Fibroblast of lung (primary cell): ENCODE measurements around the gene STX8. TPM values are rescaled to one million over a fixed set of nuclear protein-coding genes. Genes with fewer than 3 reads are reported as not detected.
A peak's percentile ranks its signal among the peaks of the same experiment; 100 is the strongest.

Source experiments
- DNase-seq, 2 donors: peaks; one replicate each; pipeline versions ENCODE4 v3.0.0 to v3.0.0-alpha.2; 2010; ENCODE audit warnings: low read depth in 2 of 2
- H2AFZ ChIP-seq: 2 replicates; pipeline ENCODE4 v1.5.1; 2012; ENCODE audit warnings: low read length, control low read depth, inconsistent platforms
- H3K27ac ChIP-seq: 2 replicates; pipeline ENCODE4 v1.5.1; 2011; ENCODE audit warnings: low read length, control low read depth; ENCODE audit not compliant: insufficient read depth
- H3K27me3 ChIP-seq: 2 replicates; pipeline ENCODE4 v1.5.1; 2011; ENCODE audit warnings: mild to moderate bottlenecking, low read length; ENCODE audit not compliant: control insufficient read depth, insufficient read depth
- H3K36me3 ChIP-seq: 2 replicates; pipeline ENCODE4 v1.5.1; 2011; ENCODE audit warnings: low read length; ENCODE audit not compliant: control insufficient read depth, insufficient read depth
- H3K4me1 ChIP-seq: 2 replicates; pipeline ENCODE4 v1.5.1; 2011; ENCODE audit warnings: low read length; ENCODE audit not compliant: control insufficient read depth, insufficient read depth; ENCODE audit errors: extremely low read depth
- H3K4me2 ChIP-seq: 2 replicates; pipeline ENCODE4 v1.5.1; 2011; ENCODE audit warnings: low read length, control low read depth; ENCODE audit not compliant: insufficient read depth; ENCODE audit errors: extremely low read depth
- H3K4me3 ChIP-seq, 4 experiments: fragments of 200-600 bp in 1 of 4; sonication (generic) in 1 of 4; replicated peaks in 1 of 4; 2 replicates each; pipeline ENCODE4 v1.5.1; 2011 to 2016; ENCODE audit warnings: low read length in 4 of 4, low read depth in 3 of 4, mild to moderate bottlenecking in 3 of 4, control low read depth in 2 of 4, inconsistent platforms in 1 of 4, mixed read lengths in 1 of 4; ENCODE audit not compliant: insufficient read depth in 1 of 4; ENCODE audit errors: control extremely low read depth in 1 of 4
- H3K79me2 ChIP-seq: 2 replicates; pipeline ENCODE4 v1.5.1; 2012; ENCODE audit warnings: mild to moderate bottlenecking, low read length, inconsistent platforms; ENCODE audit not compliant: control insufficient read depth, insufficient read depth
- H3K9ac ChIP-seq: 2 replicates; pipeline ENCODE4 v1.5.1; 2011; ENCODE audit warnings: mild to moderate bottlenecking, low read length, control low read depth; ENCODE audit not compliant: insufficient read depth
- H3K9me3 ChIP-seq: 2 replicates; pipeline ENCODE4 v1.5.1; 2012; ENCODE audit warnings: low read depth, low read length; ENCODE audit not compliant: control insufficient read depth, insufficient read depth
- H4K20me1 ChIP-seq: 2 replicates; pipeline ENCODE4 v1.5.1; 2011; ENCODE audit warnings: low read length; ENCODE audit not compliant: control insufficient read depth, insufficient read depth; ENCODE audit errors: extremely low read depth
- CTCF ChIP-seq, 2 donors: IDR thresholded peaks in 1 of 2; conservative IDR thresholded peaks in 1 of 2; 1 replicate in 1 of 2; 2 replicates in 1 of 2; pipeline ENCODE4 v1.5.1; 2011 to 2012; ENCODE audit warnings: low read length in 2 of 2, control low read depth in 1 of 2, inconsistent platforms in 1 of 2, low read depth in 1 of 2, mild to moderate bottlenecking in 1 of 2
- EZH2 ChIP-seq: IDR thresholded peaks from 2 replicates; pipeline ENCODE4 v1.5.1; 2012; ENCODE audit warnings: low read length, control low read depth, mild to moderate bottlenecking; ENCODE audit errors: missing control alignments
- polyA plus RNA-seq, 2 donors: library from polyadenylated mRNA; depleted of rRNA in 1 of 2; stranded (reverse) in 1 of 2; unstranded in 1 of 2; fragments of >200 nt; gene quantifications; 2 replicates each; pipeline ENCODE4 v1.2.1, GENCODE V29; 2011 to 2012; ENCODE audit warnings: missing spikeins in 1 of 2
- total RNA-seq: library from RNA; depleted of rRNA; stranded (reverse); fragments of >200 nt; gene quantifications from 2 replicates; pipeline ENCODE4 v1.2.1, GENCODE V29; 2014

The STX8 gene
- total and polyA plus RNA-seq, 2 donors (not counting 1 experiment from before 2014, with no cell fraction given): 84.7 to 128 TPM

- Histone ChIP-seq H3K27ac (no peak overlapping the region), H3K4me2 (peak overlapping the region; percentile 1), H3K36me3 (no peaks in the 10 kb centered on the region)
Observed at GRCh38 chr17:9256751-9257629, 318.6 kb downstream of the STX8 start.

GRCh38 chr17:9256361-9256750 lies 319.3 kb downstream of the STX8 start:
- H3K4me2 ChIP-seq: no peak overlapping the region
- H3K9me3 ChIP-seq: no peaks in the 10 kb centered on the region
- no peaks in the 10 kb centered on the region for H4K20me1 ChIP-seq
- no peak overlapping the region for H3K9ac ChIP-seq
- H3K27ac ChIP-seq: no peak overlapping the region
- TF ChIP-seq CTCF (conservative IDR thresholded peaks at IDR 0.05 in 1 of 2, IDR thresholded peaks at IDR 0.05 in 1 of 2; ENCODE audit: low read depth in 1 of 2, low read length in 2 of 2) (no peak), EZH2 (no peak)
- no peaks in the 10 kb centered on the region for H3K4me1 ChIP-seq
- no peaks in the 10 kb centered on the region for H3K27me3 ChIP-seq
- H3K4me3 ChIP-seq: no peak overlapping the region
- no peaks in the 10 kb centered on the region for H3K36me3 ChIP-seq
- no peak overlapping the region for H2AFZ ChIP-seq
- no peak for DNase-seq
- H3K79me2 ChIP-seq: no peaks in the 10 kb centered on the region

More at GRCh38 chr17:9256751-9257629, 318.6 kb downstream of the STX8 start:
- Histone ChIP-seq H3K4me1 (no peaks in the 10 kb centered on the region), H4K20me1 (no peaks in the 10 kb centered on the region), H3K27me3 (no peaks in the 10 kb centered on the region), H2AFZ (no peak overlapping the region), H3K4me3 (no peak overlapping the region), H3K9ac (no peak overlapping the region), H3K9me3 (no peaks in the 10 kb centered on the region), H3K79me2 (no peaks in the 10 kb centered on the region)
- TF ChIP-seq CTCF (conservative IDR thresholded peaks at IDR 0.05 in 1 of 2, IDR thresholded peaks at IDR 0.05 in 1 of 2; ENCODE audit: low read depth in 1 of 2, low read length in 2 of 2) (no peak), EZH2 (no peak)
- DNase-seq: peak; percentile 50 to 62

- no peak for TF ChIP-seq CTCF (conservative IDR thresholded peaks at IDR 0.05 in 1 of 2, IDR thresholded peaks at IDR 0.05 in 1 of 2; ENCODE audit: low read depth in 1 of 2, low read length in 2 of 2)
- TF ChIP-seq EZH2: no peak
- Histone ChIP-seq H3K9me3 (no peaks in the 10 kb centered on the region), H3K27me3 (no peaks in the 10 kb centered on the region), H2AFZ (no peak overlapping the region), H3K27ac (no peak overlapping the region), H3K36me3 (no peaks in the 10 kb centered on the region), H3K4me3 (no peak overlapping the region), H3K79me2 (no peaks in the 10 kb centered on the region), H3K4me1 (no peaks in the 10 kb centered on the region), H4K20me1 (no peaks in the 10 kb centered on the region), H3K9ac (no peak overlapping the region), H3K4me2 (no peak overlapping the region)
- DNase-seq: peak in 1 of 2 donors; percentile 42
Observed at GRCh38 chr17:9255833-9256232, 319.8 kb downstream of the STX8 start.
